ENCODE data around the gene XRCC3.

GRCh38 chr14:103735022-103735421, 19.8 kb upstream of the XRCC3 start:
- TF ChIP-seq CTCF (IDR thresholded peaks at IDR 0.05) = no peak
- TF ChIP-seq EP300 (IDR thresholded peaks at IDR 0.05) = no peak
